PC-9 (cell line): Measurements from ENCODE around the gene TOX2.

Experiments
- CTCF ChIP-seq: fragments of 200-600 bp; sonication (generic); conservative IDR thresholded peaks from 2 replicates; pipeline ENCODE4 v1.6.1; 2017; ENCODE audit warnings: mixed run types, antibody characterized with exemption, mild to moderate bottlenecking, moderate library complexity
- EZH2 ChIP-seq: fragments of 200-600 bp; sonication (generic); IDR thresholded peaks from 2 replicates; pipeline ENCODE4 v1.8.0; 2017; ENCODE audit warnings: antibody characterized with exemption, low read depth

- TF ChIP-seq CTCF (no peak), EZH2 (no peak)
Measured at GRCh38 chr20:44080064-44080463, 165.4 kb downstream of the TOX2 start.
